K562 (cell line): ENCODE results near the gene CDC45. TPM values are rescaled to one million over a fixed set of nuclear protein-coding genes. Genes with fewer than 3 reads are reported as not detected.

Experiments
- ATAC-seq: fragments of 200-7000 bp; cut with Tn5 transposase; 3 replicates; pipeline ENCODE4 v1.9.1; 2020; ENCODE audit warnings: moderate library complexity
- BruUV-seq: library from RNA; stranded (reverse); fragments of 400-500 nt; replicated peaks from 2 replicates; lab custom pipeline; 2021; lab: Mats Ljungman, UMichigan
- CTCF ChIA-PET: fragments of 300-600 bp; formaldehyde crosslinking; extraction: SDS; loops from one replicate; lab custom pipeline; 2021; ENCODE audit warnings: low intra/inter-chr PET ratio; lab: Yijun Ruan, JAX
- POLR2A ChIA-PET: fragments of 300-600, 350-650 bp; sonication (Branson Sonifier 250); formaldehyde crosslinking; extraction: SDS; loops from one replicate; lab custom pipeline; 2021; ENCODE audit warnings: antibody characterized with exemption, inconsistent platforms; lab: Yijun Ruan, JAX
- DNase-seq, 4 experiments: peaks; one replicate each; pipeline versions ENCODE4 v3.0.0 to v3.0.0-alpha.2; 2011 to 2018; ENCODE audit warnings: low spot score in 3 of 4, mixed read lengths in 3 of 4; ENCODE audit errors: extremely low read depth in 1 of 4
- FAIRE-seq: peaks from 2 replicates; lab custom pipeline; 2011; peaks lifted over from hg19 to GRCh38; lab: Jason Lieb, UNC
- H2AFZ ChIP-seq: 2 replicates; pipeline ENCODE4 v1.6.0; 2011; ENCODE audit warnings: low read depth, low read length, control low read depth, inconsistent platforms
- H3K27ac ChIP-seq: fragments of 200-600 bp; 3 replicates; pipeline ENCODE4 v1.8.0; 2011; ENCODE audit warnings: low read depth, mild to moderate bottlenecking, control low read depth, inconsistent platforms, low read length, moderate library complexity, mixed read lengths; ENCODE audit errors: extremely low read depth
- H3K27me3 ChIP-seq, 2 experiments: fragments of 300-600 bp in 1 of 2; 2 replicates in 1 of 2; 3 replicates in 1 of 2; pipeline versions ENCODE4 v1.6.0 to v1.8.0; 2011; ENCODE audit warnings: inconsistent platforms in 2 of 2, low read length in 2 of 2, mild to moderate bottlenecking in 1 of 2, mixed read lengths in 1 of 2, moderate library complexity in 1 of 2; ENCODE audit not compliant: control insufficient read depth in 2 of 2, insufficient read depth in 2 of 2
- H3K36me3 ChIP-seq: fragments of 300-600 bp; 3 replicates; pipeline ENCODE4 v1.8.0; 2011; ENCODE audit warnings: mild to moderate bottlenecking, low read length, inconsistent platforms; ENCODE audit not compliant: control insufficient read depth, insufficient read depth
- H3K4me1 ChIP-seq, 2 experiments: fragments of 200-600 bp in 1 of 2; replicated peaks in 1 of 2; 2 replicates in 1 of 2; 3 replicates in 1 of 2; pipeline versions ENCODE4 v1.5.1 to v1.8.0; 2011; ENCODE audit warnings: inconsistent platforms in 2 of 2, low read length in 2 of 2, mild to moderate bottlenecking in 1 of 2, mixed read lengths in 1 of 2, moderate library complexity in 1 of 2; ENCODE audit not compliant: control insufficient read depth in 2 of 2, insufficient read depth in 2 of 2
- H3K4me2 ChIP-seq: 2 replicates; pipeline ENCODE4 v1.6.1; 2011; ENCODE audit warnings: low read length, control low read depth, inconsistent platforms, mixed read lengths; ENCODE audit not compliant: insufficient read depth
- H3K4me3 ChIP-seq: fragments of 200-600 bp; sonication (generic), shearing (Covaris generic); 2 replicates; pipeline ENCODE4 v1.5.1; 2016; ENCODE audit warnings: control low read depth, inconsistent platforms
- H3K79me2 ChIP-seq: fragments of 200-600 bp; 3 replicates; pipeline ENCODE4 v1.8.0; 2011; ENCODE audit warnings: low read length, inconsistent platforms; ENCODE audit not compliant: control insufficient read depth, insufficient read depth
- H3K9ac ChIP-seq, 2 experiments: 2 replicates each; pipeline versions ENCODE4 v1.6.0 to v1.6.1; 2011; ENCODE audit warnings: low read depth in 2 of 2, low read length in 2 of 2, control low read depth in 1 of 2, inconsistent platforms in 1 of 2, mild to moderate bottlenecking in 1 of 2, mixed read lengths in 1 of 2; ENCODE audit not compliant: insufficient read depth in 1 of 2
- H3K9me1 ChIP-seq: one replicate; pipeline ENCODE4 v1.6.0; 2011; ENCODE audit warnings: inconsistent platforms, mild to moderate bottlenecking, low read length, moderate library complexity; ENCODE audit not compliant: control insufficient read depth, insufficient read depth
- H3K9me3 ChIP-seq: replicated peaks from 2 replicates; pipeline ENCODE4 v1.5.1; 2011; ENCODE audit warnings: low read depth, low read length, inconsistent platforms; ENCODE audit not compliant: control insufficient read depth, insufficient read depth
- H4K20me1 ChIP-seq: replicated peaks from 2 replicates; pipeline ENCODE4 v1.6.1; 2011; ENCODE audit warnings: low read length, inconsistent platforms, mixed read lengths; ENCODE audit not compliant: control insufficient read depth, insufficient read depth
- EWSR1 ChIP-seq: fragments of 450-650 bp; IDR thresholded peaks from 2 replicates; pipeline ENCODE4 v1.6.1; 2018; ENCODE audit warnings: borderline replicate concordance, mild to moderate bottlenecking, low read depth, moderate library complexity; ENCODE audit not compliant: partially characterized antibody
- KDM2B ChIP-seq: fragments of 250-450 bp; sonication (Bioruptor Pico); IDR thresholded peaks from 2 replicates; pipeline ENCODE4 v1.8.0; 2021; ENCODE audit warnings: mild to moderate bottlenecking, moderate library complexity
- MAFG ChIP-seq: fragments of 450-650 bp; conservative IDR thresholded peaks from 2 replicates; pipeline ENCODE4 v1.6.1; 2016; ENCODE audit warnings: missing genetic modification characterization, missing compliant biosample characterization
- NCOA2 ChIP-seq, 2 experiments: fragments of 450-650 bp; IDR thresholded peaks; 2 replicates each; pipeline ENCODE4 v1.6.1; 2018; ENCODE audit warnings: mild to moderate bottlenecking in 2 of 2, moderate library complexity in 1 of 2; ENCODE audit not compliant: partially characterized antibody in 2 of 2
- POLR2A ChIP-seq: fragments of 450-650 bp; conservative IDR thresholded peaks from 2 replicates; pipeline ENCODE4 v1.6.1; 2016
- SMARCA5 ChIP-seq: fragments of 450-650 bp; IDR thresholded peaks from 2 replicates; pipeline ENCODE4 v1.6.1; 2016
- STAG1 ChIP-seq: sonication (generic); formaldehyde crosslinking; IDR thresholded peaks from 2 replicates; pipeline ENCODE4 v1.5.0; 2020; ENCODE audit warnings: missing genetic modification reagents, borderline replicate concordance
- ZNF165 ChIP-seq: fragments of 250-450 bp; sonication (Bioruptor Pico); IDR thresholded peaks from 2 replicates; pipeline ENCODE4 v1.4.0; 2020; ENCODE audit warnings: borderline replicate concordance
- ZNF23 ChIP-seq: fragments of 250-450 bp; sonication (Bioruptor Pico); IDR thresholded peaks from 2 replicates; pipeline ENCODE4 v1.4.0; 2020; ENCODE audit warnings: mild to moderate bottlenecking
- ZNF444 ChIP-seq: fragments of 250-450 bp; sonication (Bioruptor Pico); IDR thresholded peaks from 2 replicates; pipeline ENCODE4 v1.4.0; 2020; ENCODE audit warnings: mild to moderate bottlenecking, moderate library complexity
- ZNF586 ChIP-seq: fragments of 450-650 bp; formaldehyde crosslinking; conservative IDR thresholded peaks from 2 replicates; pipeline ENCODE4 v1.4.0; 2020; ENCODE audit warnings: mild to moderate bottlenecking, moderate library complexity
- ZNF707 ChIP-seq: fragments of 250-450 bp; sonication (Bioruptor Pico); conservative IDR thresholded peaks from 2 replicates; pipeline ENCODE4 v1.8.0; 2022; ENCODE audit warnings: inconsistent platforms, mild to moderate bottlenecking, moderate library complexity
- WGBS: fragments of 100-300 bp; shearing (Covaris generic); methylation state at CpG from one replicate; pipeline ENCODE4 v1.1.6; 2016; ENCODE audit warnings: low coverage, mixed read lengths; ENCODE audit not compliant: insufficient coverage; ENCODE audit errors: missing lambda C conversion rate; 5-methylcytosine and 5-hydroxymethylcytosine counted together
- in situ Hi-C: fragments of 300-500 bp; cut with MboI; formaldehyde crosslinking; loops from 4 replicates; pipeline ENCODE4 v1.15.0; 2018; ENCODE audit warnings: inconsistent platforms, mixed read lengths
- intact Hi-C: fragments of 100-400 bp; cut with micrococcal nuclease; formaldehyde crosslinking; loops from 2 replicates; pipeline ENCODE4 v1.14.2; 2022
- polyA plus RNA-seq, 8 experiments: library from polyadenylated mRNA; depleted of rRNA in 4 of 8; stranded (reverse) in 5 of 8; unstranded in 3 of 8; fragments of >200 nt; fragmentation: Nextera tagmentation in 2 of 8; fragmentation: Illumina TruSeq in 1 of 8; extraction: Ambion mirVana in 2 of 8; extraction: Trizol in 1 of 8; gene quantifications; 2 replicates each; pipeline versions ENCODE4 v1.2.1 to v1.2.3, GENCODE V29; 2011 to 2014; ENCODE audit warnings: inconsistent platforms in 1 of 8, missing spikeins in 1 of 8
- total RNA-seq, 7 experiments: library from RNA; depleted of rRNA in 6 of 7; stranded (reverse); fragments of >200 nt in 6 of 7; fragmentation: Illumina TruSeq in 2 of 7; extraction: Trizol in 2 of 7; gene quantifications; 2 replicates each; pipeline versions ENCODE4 v1.2.1 to v1.2.3, GENCODE V29; 2011 to 2021; ENCODE audit warnings: low replicate concordance in 1 of 7
- TF ChIP-seq, protein P1 (sequence below): fragments of 250-450 bp; sonication (Bioruptor Pico); IDR thresholded peaks from 2 replicates; pipeline ENCODE4 v1.5.0; 2022; ENCODE audit warnings: mild to moderate bottlenecking
- TF ChIP-seq, protein P2 (sequence below): sonication (generic); formaldehyde crosslinking; IDR thresholded peaks from 2 replicates; pipeline ENCODE4 v1.8.0; 2022; ENCODE audit warnings: missing genetic modification reagents, mild to moderate bottlenecking, moderate library complexity, borderline replicate concordance
- TF ChIP-seq, protein P3 (sequence below): fragments of 450-650 bp; formaldehyde crosslinking; IDR thresholded peaks from 2 replicates; pipeline ENCODE4 v1.4.0; 2020; ENCODE audit warnings: mild to moderate bottlenecking, mixed read lengths
- TF ChIP-seq, protein P4 (sequence below): sonication (generic); formaldehyde crosslinking; IDR thresholded peaks from 2 replicates; pipeline ENCODE4 v1.8.0; 2022; ENCODE audit warnings: mild to moderate bottlenecking, low read depth, missing genetic modification reagents

CDC45 gene
- total and polyA plus RNA-seq, 9 of the 15 experiments (the other 6 are each of a cell fraction or from before 2014, with no cell fraction given), result 251 to 580 (median 410) TPM

DNA sequence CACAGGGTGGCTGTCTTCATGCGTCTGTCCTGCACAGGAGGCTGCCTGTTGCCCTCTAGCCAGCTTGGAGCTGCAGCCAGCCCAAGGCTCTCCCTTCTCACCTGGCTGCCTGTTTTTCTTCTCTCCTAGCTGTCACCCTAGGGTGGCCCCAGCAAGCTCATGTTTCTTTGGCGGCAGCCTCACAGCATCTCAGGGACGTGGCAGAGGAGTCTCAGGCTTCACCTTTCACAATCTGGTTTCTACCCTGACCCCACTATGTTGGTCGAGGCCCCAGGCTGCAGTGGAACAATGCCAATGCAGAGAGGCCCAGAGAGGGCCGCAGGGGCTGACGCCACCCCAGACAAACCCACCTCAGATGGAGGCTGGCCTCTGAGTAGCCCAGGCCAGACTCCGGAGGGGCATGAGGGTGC, 47.0 kb downstream of the CDC45 start (continued):
- TF ChIP-seq ZNF444 (no peak), EWSR1 (no peak), POLR2A (no peak)

DNA sequence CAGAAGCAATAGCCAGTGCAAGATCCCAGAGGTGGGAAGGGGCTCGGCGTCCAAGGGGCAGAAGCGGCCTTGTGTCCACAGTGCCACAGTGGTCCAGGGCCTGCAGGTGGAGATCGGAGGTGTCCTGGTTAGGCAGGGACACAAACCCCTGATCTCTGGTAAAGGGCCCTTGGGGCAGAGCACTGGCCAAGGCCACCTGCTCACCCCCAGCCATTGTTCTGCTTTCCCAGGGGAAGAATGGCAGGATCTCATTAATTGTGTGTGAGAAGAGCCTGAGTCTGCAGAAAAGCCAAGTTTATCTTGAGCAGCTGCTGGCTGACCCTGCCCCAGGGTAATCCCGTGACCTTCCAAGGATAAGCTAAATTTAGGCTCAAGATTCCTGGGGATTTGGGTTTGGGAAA, 47.6 kb downstream of the CDC45 start:
- no peak overlapping the region for H3K4me3 ChIP-seq
- no TSS peak for BruUV-seq
- no peaks in the 10 kb centered on the region for H3K9me1 ChIP-seq
- no peak overlapping the region for H2AFZ ChIP-seq
- H4K20me1 ChIP-seq, result peaks cover 17% of the 10 kb centered on the region
- H3K4me1 ChIP-seq, result peaks cover 0 to 41% of the 10 kb centered on the region in 2 experiments; a peak in 3 of 5 replicates
- no peaks in the 10 kb centered on the region for H3K79me2 ChIP-seq
- in situ Hi-C loops (no loop called here), intact Hi-C loops (no loop called here)
- H3K27me3 ChIP-seq, result peaks cover 41 to 57% of the 10 kb centered on the region in 2 experiments
- H3K4me2 ChIP-seq, result no peak overlapping the region
- H3K36me3 ChIP-seq, result peaks cover 4% of the 10 kb centered on the region; the same call in 1 of the 3 replicates
- H3K27ac ChIP-seq, result no peak overlapping the region
- CTCF ChIA-PET, result no interaction called here
- FAIRE-seq (peak; percentile 55), DNase-seq (peak in 1 of 4 experiments; percentile 33), ATAC-seq (no peak)
- H3K9me3 ChIP-seq, result no peaks in the 10 kb centered on the region
- POLR2A ChIA-PET, result interaction anchor here (0.7 to 2.4 kb wide), 6 partner anchors 9 to 104 kb away, joined by 3 to 17 read pairs (median 4); no protein-coding TSS in a partner anchor
- WGBS, result 35% methylated on average over 5 of the region's 5 CpGs
- H3K9ac ChIP-seq, result peak overlapping the region in 1 of 2 experiments; percentile 61; a peak in 2 of 4 replicates
- TF ChIP-seq ZNF586 (CRISPR knock-in tag) (no peak), KDM2B (CRISPR knock-in tag) (peak; percentile 61; the same call in 1 of the 2 replicates), MAFG (tag) (peak; percentile 53; the same call in 1 of the 2 replicates), SMARCA5 (no peak), NCOA2 (IDR thresholded peaks at IDR 0.05; ENCODE audit: partially characterized antibody in 2 of 2) (no peak), ZNF165 (0 out of 2 replicates have a peak, but pooled peaks have one; percentile 12), ZNF707 (CRISPR knock-in tag) (no peak), STAG1 (CRISPR knock-in tag) (0 out of 2 replicates have a peak, but pooled peaks have one; percentile 27), ZNF23 (CRISPR knock-in tag) (no peak)
- TF ChIP-seq, protein P1, sequence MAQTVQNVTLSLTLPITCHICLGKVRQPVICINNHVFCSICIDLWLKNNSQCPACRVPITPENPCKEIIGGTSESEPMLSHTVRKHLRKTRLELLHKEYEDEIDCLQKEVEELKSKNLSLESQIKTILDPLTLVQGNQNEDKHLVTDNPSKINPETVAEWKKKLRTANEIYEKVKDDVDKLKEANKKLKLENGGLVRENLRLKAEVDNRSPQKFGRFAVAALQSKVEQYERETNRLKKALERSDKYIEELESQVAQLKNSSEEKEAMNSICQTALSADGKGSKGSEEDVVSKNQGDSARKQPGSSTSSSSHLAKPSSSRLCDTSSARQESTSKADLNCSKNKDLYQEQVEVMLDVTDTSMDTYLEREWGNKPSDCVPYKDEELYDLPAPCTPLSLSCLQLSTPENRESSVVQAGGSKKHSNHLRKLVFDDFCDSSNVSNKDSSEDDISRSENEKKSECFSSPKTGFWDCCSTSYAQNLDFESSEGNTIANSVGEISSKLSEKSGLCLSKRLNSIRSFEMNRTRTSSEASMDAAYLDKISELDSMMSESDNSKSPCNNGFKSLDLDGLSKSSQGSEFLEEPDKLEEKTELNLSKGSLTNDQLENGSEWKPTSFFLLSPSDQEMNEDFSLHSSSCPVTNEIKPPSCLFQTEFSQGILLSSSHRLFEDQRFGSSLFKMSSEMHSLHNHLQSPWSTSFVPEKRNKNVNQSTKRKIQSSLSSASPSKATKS (CRISPR knock-in tag), result no peak
- TF ChIP-seq, protein P2, sequence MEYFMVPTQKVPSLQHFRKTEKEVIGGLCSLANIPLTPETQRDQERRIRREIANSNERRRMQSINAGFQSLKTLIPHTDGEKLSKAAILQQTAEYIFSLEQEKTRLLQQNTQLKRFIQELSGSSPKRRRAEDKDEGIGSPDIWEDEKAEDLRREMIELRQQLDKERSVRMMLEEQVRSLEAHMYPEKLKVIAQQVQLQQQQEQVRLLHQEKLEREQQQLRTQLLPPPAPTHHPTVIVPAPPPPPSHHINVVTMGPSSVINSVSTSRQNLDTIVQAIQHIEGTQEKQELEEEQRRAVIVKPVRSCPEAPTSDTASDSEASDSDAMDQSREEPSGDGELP (CRISPR knock-in tag), result 0 out of 2 replicates have a peak, but pooled peaks have one; percentile 7
- TF ChIP-seq, protein P3, sequence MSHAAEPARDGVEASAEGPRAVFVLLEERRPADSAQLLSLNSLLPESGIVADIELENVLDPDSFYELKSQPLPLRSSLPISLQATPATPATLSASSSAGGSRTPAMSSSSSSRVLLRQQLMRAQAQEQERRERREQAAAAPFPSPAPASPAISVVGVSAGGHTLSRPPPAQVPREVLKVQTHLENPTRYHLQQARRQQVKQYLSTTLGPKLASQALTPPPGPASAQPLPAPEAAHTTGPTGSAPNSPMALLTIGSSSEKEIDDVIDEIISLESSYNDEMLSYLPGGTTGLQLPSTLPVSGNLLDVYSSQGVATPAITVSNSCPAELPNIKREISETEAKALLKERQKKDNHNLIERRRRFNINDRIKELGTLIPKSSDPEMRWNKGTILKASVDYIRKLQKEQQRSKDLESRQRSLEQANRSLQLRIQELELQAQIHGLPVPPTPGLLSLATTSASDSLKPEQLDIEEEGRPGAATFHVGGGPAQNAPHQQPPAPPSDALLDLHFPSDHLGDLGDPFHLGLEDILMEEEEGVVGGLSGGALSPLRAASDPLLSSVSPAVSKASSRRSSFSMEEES (CRISPR knock-in tag), result peak; percentile 6; the same call in 1 of the 2 replicates
- TF ChIP-seq, protein P4, sequence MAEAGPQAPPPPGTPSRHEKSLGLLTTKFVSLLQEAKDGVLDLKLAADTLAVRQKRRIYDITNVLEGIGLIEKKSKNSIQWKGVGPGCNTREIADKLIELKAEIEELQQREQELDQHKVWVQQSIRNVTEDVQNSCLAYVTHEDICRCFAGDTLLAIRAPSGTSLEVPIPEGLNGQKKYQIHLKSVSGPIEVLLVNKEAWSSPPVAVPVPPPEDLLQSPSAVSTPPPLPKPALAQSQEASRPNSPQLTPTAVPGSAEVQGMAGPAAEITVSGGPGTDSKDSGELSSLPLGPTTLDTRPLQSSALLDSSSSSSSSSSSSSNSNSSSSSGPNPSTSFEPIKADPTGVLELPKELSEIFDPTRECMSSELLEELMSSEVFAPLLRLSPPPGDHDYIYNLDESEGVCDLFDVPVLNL (CRISPR knock-in tag), result peak; percentile 33; the same call in 1 of the 2 replicates
